K562 (cell line): ENCODE data around the gene GADD45B. TPM values are rescaled to one million over a fixed set of nuclear protein-coding genes. Genes with fewer than 3 reads are reported as not detected.
A peak's percentile ranks its signal among the peaks of the same experiment; 100 is the strongest.

ENCODE experiments used
- ATF7 ChIP-seq: fragments of 450-650 bp; IDR thresholded peaks from 2 replicates; pipeline ENCODE4 v1.7.1; 2014; ENCODE audit warnings: mild to moderate bottlenecking, moderate library complexity
- CREM ChIP-seq: IDR thresholded peaks from 2 replicates; pipeline ENCODE4 v1.6.1; 2014; ENCODE audit warnings: antibody characterized with exemption, low read depth
- GATAD2A ChIP-seq: fragments of 450-650 bp; IDR thresholded peaks from 2 replicates; pipeline ENCODE4 v1.6.1; 2017
- MBD2 ChIP-seq: sonication (generic); IDR thresholded peaks from 2 replicates; pipeline ENCODE4 v1.6.1; 2016; ENCODE audit warnings: low read depth, borderline replicate concordance
- MITF ChIP-seq: IDR thresholded peaks from 2 replicates; pipeline ENCODE4 v1.6.1; 2014; ENCODE audit warnings: antibody characterized with exemption
- MYNN ChIP-seq, 2 experiments: sonication (generic); formaldehyde crosslinking in 1 of 2; IDR thresholded peaks; 2 replicates each; pipeline versions ENCODE4 v1.5.0 to v1.6.1; 2016 to 2020; ENCODE audit warnings: antibody characterized with exemption in 1 of 2, missing genetic modification reagents in 1 of 2
- NONO ChIP-seq, 2 experiments: fragments of 200-400 bp in 1 of 2; fragments of 450-650 bp in 1 of 2; formaldehyde crosslinking in 1 of 2; IDR thresholded peaks; 2 replicates each; pipeline ENCODE4 v1.6.1; 2017; ENCODE audit warnings: low read depth in 2 of 2, mild to moderate bottlenecking in 2 of 2, moderate library complexity in 2 of 2, low read length in 1 of 2
- SMARCA4 ChIP-seq: fragments of 450-650 bp; IDR thresholded peaks from 2 replicates; pipeline ENCODE4 v1.6.1; 2016
- TOE1 ChIP-seq, 2 experiments: fragments of 450-650 bp in 1 of 2; sonication (generic) in 1 of 2; formaldehyde crosslinking in 1 of 2; IDR thresholded peaks; 2 replicates each; pipeline versions ENCODE4 v1.7.1 to v1.8.0; 2016 to 2022; ENCODE audit warnings: borderline replicate concordance in 2 of 2, mild to moderate bottlenecking in 2 of 2, antibody characterized with exemption in 1 of 2, inconsistent platforms in 1 of 2, low read depth in 1 of 2, missing genetic modification reagents in 1 of 2, moderate library complexity in 1 of 2
- ZMIZ1 ChIP-seq, 2 experiments: fragments of 150-350 bp in 1 of 2; IDR thresholded peaks; 2 replicates each; pipeline ENCODE4 v1.6.1; 2012 to 2016; ENCODE audit warnings: low read depth in 2 of 2, low read length in 2 of 2, mild to moderate bottlenecking in 1 of 2, moderate library complexity in 1 of 2
- ZNF384 ChIP-seq: IDR thresholded peaks from 2 replicates; pipeline ENCODE4 v1.6.1; 2012; ENCODE audit warnings: low read depth, low read length, improper control_type of control experiment
- ZNF589 ChIP-seq: fragments of 200-800 bp; sonication (Bioruptor generic); IDR thresholded peaks from 2 replicates; pipeline ENCODE4 v1.6.1; 2016; ENCODE audit warnings: low read depth, missing genetic modification characterization, missing compliant biosample characterization
- ZZZ3 ChIP-seq: fragments of 450-650 bp; IDR thresholded peaks from 2 replicates; pipeline ENCODE4 v1.6.1; 2016; ENCODE audit warnings: antibody characterized with exemption, mild to moderate bottlenecking, moderate library complexity
- polyA plus RNA-seq, 8 experiments: library from polyadenylated mRNA; depleted of rRNA in 4 of 8; stranded (reverse) in 5 of 8; unstranded in 3 of 8; fragments of >200 nt; fragmentation: Nextera tagmentation in 2 of 8; fragmentation: Illumina TruSeq in 1 of 8; extraction: Ambion mirVana in 2 of 8; extraction: Trizol in 1 of 8; gene quantifications; 2 replicates each; pipeline versions ENCODE4 v1.2.1 to v1.2.3, GENCODE V29; 2011 to 2014; ENCODE audit warnings: inconsistent platforms in 1 of 8, missing spikeins in 1 of 8
- total RNA-seq, 7 experiments: library from RNA; depleted of rRNA in 6 of 7; stranded (reverse); fragments of >200 nt in 6 of 7; fragmentation: Illumina TruSeq in 2 of 7; extraction: Trizol in 2 of 7; gene quantifications; 2 replicates each; pipeline versions ENCODE4 v1.2.1 to v1.2.3, GENCODE V29; 2011 to 2021; ENCODE audit warnings: low replicate concordance in 1 of 7
- TF ChIP-seq, protein P1 (sequence below), 3 experiments: fragments of 200-800 bp in 1 of 3; fragments of 250-450 bp in 1 of 3; fragments of 450-650 bp in 1 of 3; sonication (Bioruptor Pico) in 1 of 3; sonication (Bioruptor generic) in 1 of 3; formaldehyde crosslinking in 1 of 3; IDR thresholded peaks; 2 replicates each; pipeline versions ENCODE4 v1.6.1 to v1.8.0; 2016 to 2022; ENCODE audit warnings: mild to moderate bottlenecking in 2 of 3, missing genetic modification characterization in 2 of 3, missing compliant biosample characterization in 1 of 3, moderate library complexity in 1 of 3
- TF ChIP-seq, protein P2 (sequence below): sonication (generic); formaldehyde crosslinking; IDR thresholded peaks from 2 replicates; pipeline ENCODE4 v1.8.0; 2022; ENCODE audit warnings: mild to moderate bottlenecking, missing genetic modification reagents

The GADD45B gene
- total and polyA plus RNA-seq, 9 of the 15 experiments (the other 6 are each of a cell fraction or from before 2014, with no cell fraction given): 0.06 to 4.1 (median 2.1) TPM

DNA sequence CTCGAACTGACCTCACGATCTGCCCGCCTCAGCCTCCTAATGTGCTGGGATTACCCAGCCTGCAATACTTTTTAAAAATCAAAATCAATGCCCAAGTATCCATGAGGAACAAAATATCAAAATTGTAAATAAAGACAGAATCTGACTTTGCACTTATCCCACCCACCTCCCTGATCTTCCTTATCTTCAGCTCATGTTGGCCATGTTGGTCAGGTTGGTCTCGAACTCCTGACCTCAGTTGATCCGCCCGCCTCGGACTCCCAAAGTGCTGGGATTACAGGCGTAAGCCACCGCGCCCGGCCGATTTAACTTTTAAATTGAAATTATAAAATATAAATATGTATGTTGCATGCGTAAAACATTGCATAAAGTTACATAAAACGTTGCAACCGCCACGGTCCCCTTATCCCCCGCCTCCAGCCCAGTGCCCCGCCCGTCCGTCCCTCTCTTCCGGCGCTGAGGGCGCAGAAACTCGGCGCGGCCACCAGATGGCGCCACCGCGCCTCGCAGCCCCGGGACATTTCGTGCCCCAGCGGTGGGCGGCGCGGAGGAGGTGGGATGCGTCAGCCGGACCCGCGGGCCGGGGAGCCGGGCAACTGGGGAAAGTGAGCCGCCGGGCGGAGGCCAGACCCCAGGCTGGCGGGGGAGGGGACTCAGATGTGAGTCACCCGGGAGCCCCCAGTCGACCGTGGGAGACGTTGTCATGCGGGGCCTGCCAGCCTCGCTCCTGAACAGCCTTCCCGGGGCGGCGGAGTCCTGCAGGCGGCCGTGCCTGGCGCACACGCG, 1.5 kb upstream of the GADD45B start (continued):
- TF ChIP-seq ZMIZ1 (IDR thresholded peaks at IDR 0.05; ENCODE audit: low read depth in 2 of 2, low read length in 2 of 2): peak in 1 of 2 experiments; percentile 47; a peak in 1 of 4 replicates
- peak in 1 of 2 experiments; percentile 76; a peak in 1 of 4 replicates for TF ChIP-seq NONO (IDR thresholded peaks at IDR 0.05; ENCODE audit: low read depth in 2 of 2, low read length in 1 of 2)
- peak; percentile 31; the same call in 1 of the 2 replicates for TF ChIP-seq CREM
- TF ChIP-seq, protein P1, sequence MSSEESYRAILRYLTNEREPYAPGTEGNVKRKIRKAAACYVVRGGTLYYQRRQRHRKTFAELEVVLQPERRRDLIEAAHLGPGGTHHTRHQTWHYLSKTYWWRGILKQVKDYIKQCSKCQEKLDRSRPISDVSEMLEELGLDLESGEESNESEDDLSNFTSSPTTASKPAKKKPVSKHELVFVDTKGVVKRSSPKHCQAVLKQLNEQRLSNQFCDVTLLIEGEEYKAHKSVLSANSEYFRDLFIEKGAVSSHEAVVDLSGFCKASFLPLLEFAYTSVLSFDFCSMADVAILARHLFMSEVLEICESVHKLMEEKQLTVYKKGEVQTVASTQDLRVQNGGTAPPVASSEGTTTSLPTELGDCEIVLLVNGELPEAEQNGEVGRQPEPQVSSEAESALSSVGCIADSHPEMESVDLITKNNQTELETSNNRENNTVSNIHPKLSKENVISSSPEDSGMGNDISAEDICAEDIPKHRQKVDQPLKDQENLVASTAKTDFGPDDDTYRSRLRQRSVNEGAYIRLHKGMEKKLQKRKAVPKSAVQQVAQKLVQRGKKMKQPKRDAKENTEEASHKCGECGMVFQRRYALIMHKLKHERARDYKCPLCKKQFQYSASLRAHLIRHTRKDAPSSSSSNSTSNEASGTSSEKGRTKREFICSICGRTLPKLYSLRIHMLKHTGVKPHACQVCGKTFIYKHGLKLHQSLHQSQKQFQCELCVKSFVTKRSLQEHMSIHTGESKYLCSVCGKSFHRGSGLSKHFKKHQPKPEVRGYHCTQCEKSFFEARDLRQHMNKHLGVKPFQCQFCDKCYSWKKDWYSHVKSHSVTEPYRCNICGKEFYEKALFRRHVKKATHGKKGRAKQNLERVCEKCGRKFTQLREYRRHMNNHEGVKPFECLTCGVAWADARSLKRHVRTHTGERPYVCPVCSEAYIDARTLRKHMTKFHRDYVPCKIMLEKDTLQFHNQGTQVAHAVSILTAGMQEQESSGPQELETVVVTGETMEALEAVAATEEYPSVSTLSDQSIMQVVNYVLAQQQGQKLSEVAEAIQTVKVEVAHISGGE (CRISPR knock-in tag; IDR thresholded peaks at IDR 0.05): 0 out of 6 replicates have a peak, but pooled peaks of 1 of the 3 experiments have one; percentile 26
- 0 out of 2 replicates have a peak, but pooled peaks have one; percentile 9 for TF ChIP-seq SMARCA4
- 0 out of 2 replicates have a peak, but pooled peaks have one; percentile 25 for TF ChIP-seq MITF
- TF ChIP-seq MYNN (IDR thresholded peaks at IDR 0.05): no peak
- no peak for TF ChIP-seq MYNN (CRISPR knock-in tag; IDR thresholded peaks at IDR 0.05)
- 0 out of 2 replicates have a peak, but pooled peaks have one; percentile 40 for TF ChIP-seq ZNF589 (CRISPR knock-in tag)
- TF ChIP-seq TOE1 (IDR thresholded peaks at IDR 0.05; ENCODE audit: borderline replicate concordance): peak; percentile 46; the same call in 1 of the 2 replicates
- no peak for TF ChIP-seq TOE1 (CRISPR knock-in tag; IDR thresholded peaks at IDR 0.05; ENCODE audit: borderline replicate concordance, low read depth)
- TF ChIP-seq MBD2: no peak
- TF ChIP-seq GATAD2A: peak; percentile 85; the same call in 1 of the 2 replicates
- peak; percentile 65; the same call in 1 of the 2 replicates for TF ChIP-seq ATF7
- peak; percentile 41; the same call in 1 of the 2 replicates for TF ChIP-seq ZNF384
- TF ChIP-seq ZZZ3: no peak
- TF ChIP-seq, protein P2, sequence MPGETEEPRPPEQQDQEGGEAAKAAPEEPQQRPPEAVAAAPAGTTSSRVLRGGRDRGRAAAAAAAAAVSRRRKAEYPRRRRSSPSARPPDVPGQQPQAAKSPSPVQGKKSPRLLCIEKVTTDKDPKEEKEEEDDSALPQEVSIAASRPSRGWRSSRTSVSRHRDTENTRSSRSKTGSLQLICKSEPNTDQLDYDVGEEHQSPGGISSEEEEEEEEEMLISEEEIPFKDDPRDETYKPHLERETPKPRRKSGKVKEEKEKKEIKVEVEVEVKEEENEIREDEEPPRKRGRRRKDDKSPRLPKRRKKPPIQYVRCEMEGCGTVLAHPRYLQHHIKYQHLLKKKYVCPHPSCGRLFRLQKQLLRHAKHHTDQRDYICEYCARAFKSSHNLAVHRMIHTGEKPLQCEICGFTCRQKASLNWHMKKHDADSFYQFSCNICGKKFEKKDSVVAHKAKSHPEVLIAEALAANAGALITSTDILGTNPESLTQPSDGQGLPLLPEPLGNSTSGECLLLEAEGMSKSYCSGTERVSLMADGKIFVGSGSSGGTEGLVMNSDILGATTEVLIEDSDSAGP (CRISPR knock-in tag): 0 out of 2 replicates have a peak, but pooled peaks have one; percentile 36
